GM21390 (cell line): Measurements from ENCODE around the gene SPARCL1.
"Not testable (repeated sequence)": the region's sequence is repeated elsewhere in the genome, so short reads cannot be mapped to it uniquely, and the experiment has no call there.

ENCODE experiments used
- ATAC-seq: cut with Tn5 transposase; IDR thresholded peaks from one replicate; pipeline ENCODE4 v1.9.1; 2021; ENCODE audit not compliant: unreplicated experiment

SPARCL1 gene

GRCh38 chr4:87505862-87506261, 23.3 kb downstream of the SPARCL1 start:
- no peak for ATAC-seq

GRCh38 chr4:87502580-87503238, 26.5 kb downstream of the SPARCL1 start:
- ATAC-seq, result no peak

- peak; percentile 49 for ATAC-seq
These were observed 29.1 kb downstream of the SPARCL1 start for GRCh38 chr4:87500092-87500462.

GRCh38 chr4:87499403-87500091, 29.6 kb downstream of the SPARCL1 start:
- peak; percentile 77 for ATAC-seq

- ATAC-seq, result peak; percentile 62
These were observed 30.7 kb downstream of the SPARCL1 start for GRCh38 chr4:87498446-87498900.

GRCh38 chr4:87497578-87497977, 31.6 kb downstream of the SPARCL1 start:
- ATAC-seq, result no peak

- ATAC-seq, result no peak
These were observed 32.0 kb downstream of the SPARCL1 start for GRCh38 chr4:87497159-87497558.

GRCh38 chr4:87493115-87493514, 36.1 kb downstream of the SPARCL1 start:
- ATAC-seq, result no peak

GRCh38 chr4:87491851-87492250, 37.3 kb downstream of the SPARCL1 start:
- ATAC-seq, result not testable (repeated sequence)

- ATAC-seq, result no peak
These were observed 37.7 kb downstream of the SPARCL1 start for GRCh38 chr4:87491436-87491835.

GRCh38 chr4:87490664-87491369, 38.4 kb downstream of the SPARCL1 start:
- ATAC-seq, result no peak

GRCh38 chr4:87489678-87490077, 39.5 kb downstream of the SPARCL1 start:
- no peak for ATAC-seq

GRCh38 chr4:87488666-87489065, 40.5 kb downstream of the SPARCL1 start:
- ATAC-seq, result not testable (repeated sequence)

- ATAC-seq, result not testable (repeated sequence)
These were observed 45.9 kb downstream of the SPARCL1 start for GRCh38 chr4:87483247-87483646.

GRCh38 chr4:87481377-87481776, 47.8 kb downstream of the SPARCL1 start:
- no peak for ATAC-seq

- no peak for ATAC-seq
These were observed 50.4 kb downstream of the SPARCL1 start for GRCh38 chr4:87478732-87479250.

- ATAC-seq, result no peak
These were observed 52.2 kb downstream of the SPARCL1 start for GRCh38 chr4:87476934-87477333.

- no peak for ATAC-seq
These were observed 59.8 kb downstream of the SPARCL1 start for GRCh38 chr4:87469390-87469789.

- ATAC-seq, result peak; percentile 70
These were observed 63.3 kb downstream of the SPARCL1 start for GRCh38 chr4:87465739-87466366.

GRCh38 chr4:87462102-87462501, 67.1 kb downstream of the SPARCL1 start:
- no peak for ATAC-seq

- no peak for ATAC-seq
These were observed 67.9 kb downstream of the SPARCL1 start for GRCh38 chr4:87461281-87461700.
